HG03457 (cell line): ENCODE data around the gene PRXL2B.

Experiments
- ATAC-seq: cut with Tn5 transposase; IDR thresholded peaks from one replicate; pipeline ENCODE4 v1.9.1; 2021; ENCODE audit warnings: moderate number of reproducible peaks; ENCODE audit not compliant: unreplicated experiment

The PRXL2B gene

DNA sequence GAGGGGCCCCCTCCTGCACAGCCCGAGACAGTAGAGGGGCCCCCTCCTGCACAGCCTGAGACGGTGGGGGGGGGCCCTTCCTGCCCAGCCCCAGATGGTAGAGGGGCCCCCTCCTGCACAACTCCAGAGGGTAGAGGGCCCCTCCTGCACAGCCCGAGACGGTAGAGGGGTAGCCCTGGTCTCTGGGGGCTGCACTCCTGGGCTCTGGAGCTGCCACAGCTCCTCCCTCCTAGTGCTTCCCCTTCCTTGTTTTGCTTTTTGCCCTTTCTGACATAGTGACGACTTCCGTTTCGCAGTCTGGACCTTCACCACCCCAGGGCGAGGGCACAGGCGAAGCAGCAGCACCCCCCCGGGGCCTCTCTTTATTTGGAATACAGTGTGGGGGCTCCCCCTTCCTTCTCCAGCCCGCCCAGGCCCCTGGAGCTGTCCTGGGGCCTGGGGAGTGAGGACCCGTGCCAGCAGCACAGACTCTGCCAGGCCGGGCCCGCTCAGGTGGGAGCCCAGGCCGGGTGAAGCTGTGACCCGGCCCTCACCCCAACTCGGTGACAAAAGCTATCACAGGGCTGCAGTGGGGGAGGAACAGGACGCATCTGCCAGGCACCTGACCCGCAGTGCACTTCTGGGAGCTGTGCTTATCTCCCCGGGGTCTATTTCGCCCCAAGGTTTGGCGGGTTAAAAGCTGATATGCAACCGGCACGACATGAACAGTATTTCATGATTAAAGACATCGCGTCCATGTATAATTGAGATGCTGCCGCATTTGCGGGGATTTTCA is 1.1 kb upstream of the PRXL2B start:
- peak; percentile 46 for ATAC-seq

GRCh38 chr1:2587071-2587859 is 688 bp downstream of the PRXL2B start:
- ATAC-seq = no peak

DNA sequence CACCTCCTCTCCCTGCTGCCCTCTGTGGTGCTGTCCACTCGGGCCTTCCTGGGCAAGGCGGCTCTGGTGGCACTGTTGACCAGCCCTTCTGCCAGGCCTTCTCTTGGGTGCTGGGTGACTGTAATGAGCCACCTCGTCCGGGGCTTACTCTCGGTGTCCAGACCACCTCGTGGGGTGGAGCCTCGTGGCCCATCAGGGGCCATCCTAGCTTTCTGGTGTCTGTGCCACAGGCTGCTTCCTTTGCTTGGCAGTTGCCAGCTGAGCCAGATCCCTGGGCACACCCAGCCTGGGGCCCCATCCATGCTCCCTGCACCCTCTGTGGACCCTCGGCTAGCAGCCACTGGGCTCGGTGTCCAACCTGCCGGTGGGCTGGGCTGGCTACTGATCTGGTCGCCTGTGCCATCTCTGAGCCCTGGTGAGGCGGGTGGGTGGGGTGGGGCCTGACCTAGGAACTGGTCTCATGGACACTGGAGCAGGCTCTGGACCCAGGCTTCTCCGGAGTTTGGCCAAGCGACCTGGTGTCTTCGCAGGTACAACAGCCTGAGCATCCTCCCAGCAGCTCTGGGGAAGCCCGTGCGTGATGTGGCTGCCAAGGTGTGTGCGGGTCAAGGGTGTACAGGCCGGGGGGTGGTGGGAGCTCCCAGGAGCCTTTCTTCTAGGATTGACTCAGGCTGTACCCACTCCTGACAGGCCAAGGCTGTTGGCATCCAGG is 1.4 kb downstream of the PRXL2B start:
- no peak for ATAC-seq

GRCh38 chr1:2588661-2589430 is 2.3 kb downstream of the PRXL2B start:
- ATAC-seq = no peak

DNA sequence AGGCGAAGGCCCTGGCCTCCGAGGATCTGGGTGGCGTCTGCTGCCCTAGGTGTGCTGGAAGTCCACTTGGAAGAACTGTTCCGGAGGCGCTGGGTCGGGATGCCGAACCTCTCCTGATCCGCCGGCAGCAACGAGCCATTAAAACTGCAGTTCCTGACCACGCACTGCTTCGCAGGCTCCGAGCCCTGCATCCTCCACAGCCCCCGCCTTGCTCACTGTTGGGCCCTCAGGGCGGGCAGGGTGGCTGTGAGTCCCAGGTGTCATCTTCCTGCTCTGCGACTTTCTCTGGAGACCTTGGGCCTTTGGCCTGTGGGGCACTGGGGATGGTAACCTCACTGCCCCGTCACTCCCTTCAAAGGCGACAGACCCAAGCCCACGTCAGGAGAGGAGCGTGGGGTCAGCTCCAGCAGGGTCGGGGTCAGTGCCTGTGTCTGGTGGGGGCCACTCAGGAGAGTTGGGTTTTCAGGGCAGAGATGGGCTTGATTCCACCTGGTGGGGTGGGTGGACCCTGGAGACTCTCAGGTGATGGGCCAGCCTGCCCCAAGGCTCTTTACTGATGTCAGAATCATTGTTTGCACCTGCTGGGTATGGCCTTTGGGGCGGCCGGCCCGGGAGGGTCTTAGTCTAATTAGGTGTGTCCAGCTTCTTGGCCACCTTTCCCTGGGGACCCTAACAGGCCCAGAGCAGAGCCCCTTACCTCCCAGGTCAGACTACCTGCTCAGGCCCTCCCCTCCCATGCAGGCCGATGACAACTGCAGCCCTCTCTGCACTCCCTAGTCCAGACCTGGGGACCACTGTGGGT is 3.1 kb downstream of the PRXL2B start:
- no peak for ATAC-seq

DNA sequence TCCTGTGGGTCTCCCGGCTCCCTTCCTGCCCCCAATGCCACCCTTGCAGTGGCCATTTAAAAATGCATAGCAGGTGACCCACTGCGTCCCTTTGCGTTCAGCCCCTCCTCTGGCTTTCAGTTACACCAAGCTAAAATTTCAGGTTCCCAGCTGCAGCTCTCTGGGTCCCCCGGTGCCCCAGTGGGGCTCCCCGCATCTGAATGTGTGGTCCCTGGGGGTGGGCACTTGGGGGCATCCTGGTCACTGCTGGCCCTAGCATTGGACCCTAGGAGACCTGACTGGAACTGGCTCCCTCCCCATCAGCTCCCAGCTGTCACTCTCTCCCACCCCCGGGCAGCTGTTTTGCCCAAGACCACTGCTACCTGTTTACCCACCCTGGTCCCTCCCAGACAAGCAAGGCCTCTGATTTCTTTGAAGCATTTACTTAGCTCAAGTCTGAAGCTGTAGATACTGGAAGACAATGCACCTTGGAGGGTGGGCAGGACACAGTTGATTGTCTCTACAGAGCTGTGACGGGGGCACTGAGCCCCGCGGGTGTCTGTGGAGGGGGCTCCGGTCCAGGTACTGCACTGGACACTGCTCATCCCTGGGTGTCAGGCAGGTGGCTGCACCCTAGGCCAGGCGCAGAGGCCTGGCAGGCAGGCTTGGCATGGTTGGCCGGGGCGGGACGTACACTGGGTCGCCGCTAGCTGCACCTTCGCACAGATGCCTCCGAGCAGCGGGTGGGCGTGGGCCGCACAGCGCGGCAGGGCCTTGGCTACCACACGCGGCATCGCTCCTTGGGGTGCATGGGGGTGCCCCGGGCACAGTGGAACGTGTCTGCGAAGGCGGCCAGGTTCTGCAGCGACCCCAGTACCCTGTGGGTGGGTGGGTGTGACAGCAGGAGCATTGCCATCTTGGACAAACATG is 3.9 kb downstream of the PRXL2B start:
- no peak for ATAC-seq

DNA sequence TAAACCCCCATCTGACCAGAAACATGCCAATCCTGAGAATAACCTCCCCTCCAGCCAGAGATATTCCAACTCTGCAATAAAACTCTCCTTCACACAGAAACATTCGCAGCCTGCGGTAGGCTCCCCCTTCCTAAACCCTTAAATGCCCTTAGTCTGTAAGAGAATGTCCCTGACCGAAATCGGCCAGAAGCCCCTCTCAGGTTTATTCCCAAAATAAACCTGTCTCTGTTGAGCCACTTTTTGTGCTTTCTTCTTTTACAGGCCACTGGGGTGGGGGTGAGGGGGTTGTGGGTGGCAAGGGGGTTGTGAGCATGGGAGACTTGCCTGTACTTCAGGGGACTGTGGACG is 4.6 kb downstream of the PRXL2B start:
- no peak for ATAC-seq

GRCh38 chr1:2591581-2592261 is 5.1 kb downstream of the PRXL2B start:
- ATAC-seq = no peak

DNA sequence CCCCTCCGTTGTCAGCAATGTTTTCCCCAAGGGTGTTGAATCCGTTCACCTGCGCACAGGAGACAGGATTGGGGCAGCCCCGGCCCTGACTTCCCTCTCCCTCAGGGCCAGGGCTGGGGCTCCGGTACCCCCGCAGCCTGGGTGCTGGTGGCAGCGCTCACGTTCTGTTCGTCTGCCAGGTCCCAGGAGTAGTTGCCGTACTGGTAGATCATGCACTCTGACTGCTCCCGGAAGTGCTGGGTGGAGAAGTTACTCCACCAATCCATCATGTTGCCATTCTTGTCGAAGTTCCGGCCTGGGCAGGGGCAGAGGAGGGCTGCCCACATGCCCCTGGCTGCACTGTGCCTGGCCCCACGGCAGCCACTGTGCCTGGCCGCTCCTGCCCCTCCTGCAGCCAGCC is 6.1 kb downstream of the PRXL2B start:
- ATAC-seq = no peak

DNA sequence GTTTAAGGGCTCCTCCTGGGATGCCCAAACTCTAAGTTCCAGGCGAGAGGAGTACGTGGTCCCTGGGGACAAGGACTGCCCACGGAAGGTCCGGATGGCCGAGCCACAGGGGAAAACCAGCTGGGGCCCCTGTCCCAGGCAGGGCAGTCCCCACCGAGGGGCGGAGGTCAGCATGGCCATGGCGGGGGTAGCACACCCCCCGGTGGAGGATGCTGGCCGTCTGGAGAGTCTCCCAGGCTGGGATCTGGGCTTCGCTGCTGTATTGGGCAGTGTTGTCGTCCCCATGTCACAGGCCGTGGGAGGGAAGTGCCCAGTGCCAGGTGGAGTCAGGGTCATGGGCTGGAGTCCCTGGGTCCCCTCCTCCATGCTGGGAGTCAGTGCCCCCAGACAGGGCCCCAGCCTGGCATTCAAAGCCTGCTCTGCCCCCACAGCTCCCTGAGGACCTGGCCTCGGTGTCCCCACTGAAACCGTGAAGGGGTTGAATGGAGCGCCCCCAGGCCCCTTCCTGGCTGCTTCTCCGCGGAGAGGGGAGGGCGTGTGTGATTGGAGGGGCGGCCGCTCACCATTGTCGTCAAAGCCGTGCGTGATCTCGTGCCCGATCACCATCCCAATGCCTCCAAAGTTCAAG is 6.8 kb downstream of the PRXL2B start:
- ATAC-seq = no peak

DNA sequence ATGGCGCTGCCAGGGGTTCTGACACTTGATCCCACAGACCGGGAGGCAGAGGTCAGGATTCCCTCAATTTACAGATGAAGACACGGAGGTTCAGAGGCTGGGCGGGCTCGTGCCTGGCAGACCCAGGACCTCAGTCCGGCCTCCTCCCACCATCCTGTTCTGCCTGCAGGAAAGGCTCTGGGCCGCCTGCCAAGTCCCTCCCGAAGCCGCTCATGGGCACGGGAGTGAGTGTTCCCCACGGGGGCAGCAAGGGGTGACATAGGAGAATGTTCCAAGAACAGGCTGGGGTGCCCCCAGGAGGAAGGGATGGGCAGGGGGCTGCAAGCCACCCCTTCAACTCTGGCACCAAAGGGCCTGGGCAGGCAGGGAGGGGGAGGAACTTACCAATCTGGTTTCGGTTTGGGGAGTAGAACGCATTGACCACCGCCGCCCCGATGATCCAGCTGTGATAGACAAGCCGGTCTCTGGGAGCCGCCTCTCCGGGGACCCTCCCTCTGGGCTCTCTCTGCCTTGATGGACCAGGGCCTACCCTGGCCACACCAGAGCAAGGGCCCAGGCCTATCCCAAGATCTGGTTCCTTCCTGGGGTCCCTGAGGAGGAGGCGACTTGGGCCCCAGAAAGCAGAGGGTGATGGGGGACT is 7.5 kb downstream of the PRXL2B start:
- ATAC-seq = no peak

DNA sequence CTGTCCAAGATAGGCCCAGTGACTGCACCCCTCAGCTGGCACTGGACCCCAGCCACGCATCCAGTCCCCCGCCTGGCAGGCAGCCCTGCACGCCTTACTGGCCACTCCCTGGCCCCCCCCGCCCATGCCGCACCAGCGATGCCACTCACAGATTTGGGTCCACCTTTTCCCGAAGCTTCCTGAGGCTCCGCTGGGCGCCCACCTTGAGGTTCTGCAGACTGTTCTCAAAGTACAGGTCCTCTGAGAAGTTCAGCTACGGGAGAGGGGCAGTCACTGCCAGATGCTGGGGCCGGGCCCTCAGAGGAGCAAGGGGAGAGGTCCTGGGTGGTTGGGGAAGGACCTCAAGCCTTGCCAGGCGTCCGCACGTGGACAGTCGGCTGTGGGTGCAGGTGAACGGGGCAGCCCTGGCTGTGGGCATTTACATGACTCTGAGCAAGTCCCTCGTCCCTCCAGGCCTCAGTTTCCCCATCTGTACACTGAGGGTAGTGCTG is 8.1 kb downstream of the PRXL2B start:
- no peak for ATAC-seq

GRCh38 chr1:2595261-2595811 is 8.8 kb downstream of the PRXL2B start:
- no peak for ATAC-seq

DNA sequence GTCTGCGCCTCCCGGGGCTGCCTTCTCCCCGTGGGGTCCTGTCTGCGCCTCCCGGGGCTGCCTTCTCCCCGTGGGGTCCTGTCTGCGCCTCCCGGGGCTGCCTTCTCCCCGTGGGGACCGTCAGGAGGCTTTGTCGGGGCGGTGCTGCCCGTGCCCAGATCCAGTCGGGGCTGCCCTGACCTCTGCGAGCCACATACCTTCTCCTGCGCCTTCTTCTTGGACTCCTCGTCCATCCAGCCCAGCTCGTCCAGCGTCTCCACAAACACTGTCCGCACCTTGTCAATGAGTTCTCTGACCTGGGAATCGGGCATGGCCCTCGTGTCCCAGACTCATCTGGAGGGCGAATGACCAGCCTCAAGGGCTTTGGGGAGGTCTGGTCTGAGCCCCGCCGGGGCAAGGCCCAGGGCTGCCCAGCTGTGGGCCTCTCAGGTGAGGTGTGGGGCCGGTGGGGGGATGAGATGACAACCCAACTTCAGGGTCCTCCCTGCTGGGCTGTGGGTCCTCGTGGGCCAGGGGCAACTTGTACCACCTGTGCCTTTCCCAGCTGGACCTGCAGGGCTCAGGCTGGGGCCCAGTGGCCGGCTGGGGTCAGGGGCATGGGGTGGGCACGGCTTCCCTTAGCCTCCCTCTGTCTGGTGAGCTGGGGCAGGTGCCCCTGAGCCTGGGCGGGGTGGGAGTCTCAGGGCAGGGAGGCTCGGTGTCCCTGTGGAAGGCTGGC is 9.4 kb downstream of the PRXL2B start:
- ATAC-seq = no peak

GRCh38 chr1:2596530-2597333 is 10.2 kb downstream of the PRXL2B start:
- no peak for ATAC-seq
